Measurements from ENCODE around the gene ABLIM2.

DNA sequence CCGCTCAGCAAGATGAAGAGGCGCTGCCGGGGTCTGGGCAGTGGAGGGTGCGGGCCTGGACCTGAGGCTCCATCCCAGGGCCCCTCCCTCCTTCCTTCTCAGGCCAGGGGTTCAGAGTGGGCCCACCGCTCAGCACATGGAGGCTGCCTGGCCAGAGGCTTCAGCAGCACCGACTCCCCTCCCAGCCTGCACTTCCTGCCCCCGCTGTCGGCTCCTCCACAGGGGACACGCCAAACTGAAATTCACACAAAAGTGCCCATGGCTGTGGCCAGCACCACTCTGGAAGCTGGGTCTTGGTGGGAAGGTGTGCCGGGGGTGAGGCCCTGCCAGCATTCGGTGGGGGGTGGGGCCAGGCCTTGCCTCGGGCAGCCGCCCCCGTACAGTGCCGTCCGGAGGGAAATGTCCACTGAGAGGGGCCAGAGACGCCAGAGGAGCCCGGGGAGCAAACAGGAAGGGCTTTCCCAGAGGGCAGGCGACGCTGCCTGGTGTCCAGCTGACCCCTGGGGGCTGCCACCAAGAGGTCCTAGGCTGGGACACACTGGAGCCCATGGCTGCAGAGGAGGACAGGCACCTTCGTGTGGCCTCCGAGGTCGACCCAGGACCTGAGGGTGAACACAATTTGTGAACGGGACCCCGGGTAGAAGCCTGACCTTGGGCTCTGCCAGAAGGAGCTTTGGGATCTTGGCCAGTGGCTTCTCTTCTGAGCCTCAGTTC lies 134.4 kb downstream of the ABLIM2 start:
- no peak for TF ChIP-seq POLR2A (IDR thresholded peaks at IDR 0.05; ENCODE audit: low read length)
- TF ChIP-seq, protein P1, sequence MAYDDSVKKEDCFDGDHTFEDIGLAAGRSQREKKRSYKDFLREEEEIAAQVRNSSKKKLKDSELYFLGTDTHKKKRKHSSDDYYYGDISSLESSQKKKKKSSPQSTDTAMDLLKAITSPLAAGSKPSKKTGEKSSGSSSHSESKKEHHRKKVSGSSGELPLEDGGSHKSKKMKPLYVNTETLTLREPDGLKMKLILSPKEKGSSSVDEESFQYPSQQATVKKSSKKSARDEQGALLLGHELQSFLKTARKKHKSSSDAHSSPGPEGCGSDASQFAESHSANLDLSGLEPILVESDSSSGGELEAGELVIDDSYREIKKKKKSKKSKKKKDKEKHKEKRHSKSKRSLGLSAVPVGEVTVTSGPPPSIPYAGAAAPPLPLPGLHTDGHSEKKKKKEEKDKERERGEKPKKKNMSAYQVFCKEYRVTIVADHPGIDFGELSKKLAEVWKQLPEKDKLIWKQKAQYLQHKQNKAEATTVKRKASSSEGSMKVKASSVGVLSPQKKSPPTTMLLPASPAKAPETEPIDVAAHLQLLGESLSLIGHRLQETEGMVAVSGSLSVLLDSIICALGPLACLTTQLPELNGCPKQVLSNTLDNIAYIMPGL (CRISPR knock-in tag; IDR thresholded peaks at IDR 0.05; ENCODE audit: borderline replicate concordance), result no peak
- TF ChIP-seq, protein P2, sequence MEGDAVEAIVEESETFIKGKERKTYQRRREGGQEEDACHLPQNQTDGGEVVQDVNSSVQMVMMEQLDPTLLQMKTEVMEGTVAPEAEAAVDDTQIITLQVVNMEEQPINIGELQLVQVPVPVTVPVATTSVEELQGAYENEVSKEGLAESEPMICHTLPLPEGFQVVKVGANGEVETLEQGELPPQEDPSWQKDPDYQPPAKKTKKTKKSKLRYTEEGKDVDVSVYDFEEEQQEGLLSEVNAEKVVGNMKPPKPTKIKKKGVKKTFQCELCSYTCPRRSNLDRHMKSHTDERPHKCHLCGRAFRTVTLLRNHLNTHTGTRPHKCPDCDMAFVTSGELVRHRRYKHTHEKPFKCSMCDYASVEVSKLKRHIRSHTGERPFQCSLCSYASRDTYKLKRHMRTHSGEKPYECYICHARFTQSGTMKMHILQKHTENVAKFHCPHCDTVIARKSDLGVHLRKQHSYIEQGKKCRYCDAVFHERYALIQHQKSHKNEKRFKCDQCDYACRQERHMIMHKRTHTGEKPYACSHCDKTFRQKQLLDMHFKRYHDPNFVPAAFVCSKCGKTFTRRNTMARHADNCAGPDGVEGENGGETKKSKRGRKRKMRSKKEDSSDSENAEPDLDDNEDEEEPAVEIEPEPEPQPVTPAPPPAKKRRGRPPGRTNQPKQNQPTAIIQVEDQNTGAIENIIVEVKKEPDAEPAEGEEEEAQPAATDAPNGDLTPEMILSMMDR (IDR thresholded peaks at IDR 0.05), result no peak
- TF ChIP-seq POLR2AphosphoS2 (conservative IDR thresholded peaks at IDR 0.05; ENCODE audit: low read length), result no peak
- no peak for TF ChIP-seq NFE2L2 (conservative IDR thresholded peaks at IDR 0.05; ENCODE audit: low read length)
- no peak for TF ChIP-seq CEBPB (IDR thresholded peaks at IDR 0.05)
- no peak for TF ChIP-seq RCOR1 (IDR thresholded peaks at IDR 0.05; ENCODE audit: low read depth, low read length)
- no peak for TF ChIP-seq KDM5A (IDR thresholded peaks at IDR 0.05)
- no peak for TF ChIP-seq EHF (CRISPR knock-in tag; IDR thresholded peaks at IDR 0.05)
- TF ChIP-seq NR3C1 (IDR thresholded peaks at IDR 0.05), result no peak
- no peak for TF ChIP-seq JUN (IDR thresholded peaks at IDR 0.05)
